NCI-H1694 treated with DMSO at 0.1 percent for 48 hours (cell line): ENCODE measurements around the gene RTN4.

Experiments
- DNase-seq: peaks from one replicate; lab custom pipeline; 2025; lab: John Stamatoyannopoulos, UW

The RTN4 gene

GRCh38 chr2:55033076-55033742 lies 17.0 kb downstream of the RTN4 start:
- no peak for DNase-seq

GRCh38 chr2:55031505-55031904 lies 18.7 kb downstream of the RTN4 start:
- DNase-seq: no peak

- DNase-seq: no peak
These were observed 19.5 kb downstream of the RTN4 start for GRCh38 chr2:55030766-55031165.

DNA sequence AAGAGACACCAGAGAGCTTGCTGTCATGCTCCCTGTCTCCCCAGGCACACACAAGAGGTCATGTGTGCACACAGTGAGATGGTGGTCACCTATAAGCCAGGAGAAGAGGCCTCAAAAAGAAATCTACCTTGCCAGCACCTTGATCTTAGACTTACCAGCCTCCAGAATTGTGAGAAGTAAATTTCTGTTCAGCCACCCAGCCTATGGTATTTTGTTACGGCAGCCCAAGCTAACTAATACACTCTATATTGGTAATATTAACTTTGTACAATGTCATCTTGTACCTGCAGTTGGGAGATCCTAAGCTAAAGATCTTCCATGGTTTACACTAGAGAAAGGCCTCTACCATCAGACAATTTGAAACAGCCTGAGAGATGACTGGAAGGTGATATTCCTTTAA lies 21.2 kb downstream of the RTN4 start:
- DNase-seq: no peak

GRCh38 chr2:55027226-55027625 lies 23.0 kb downstream of the RTN4 start:
- no peak for DNase-seq

DNA sequence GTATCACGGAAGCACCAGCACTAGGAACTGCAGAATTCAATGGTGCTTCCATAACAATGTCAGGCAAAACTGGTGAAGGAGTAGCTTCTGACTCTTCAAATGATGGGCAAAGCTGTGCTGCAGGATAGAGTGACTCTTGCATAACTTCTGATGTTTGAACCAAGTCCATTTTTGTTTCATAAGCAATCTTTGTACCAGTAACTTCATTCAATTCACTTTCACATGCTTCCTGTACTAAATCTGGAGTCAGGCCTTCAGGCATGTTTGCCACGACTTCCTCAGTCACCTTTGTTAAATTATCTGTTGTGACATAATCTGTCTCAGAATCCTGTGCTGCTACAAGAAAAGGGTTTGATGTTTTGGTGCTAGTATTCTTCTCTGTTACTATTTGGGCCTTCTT lies 24.0 kb downstream of the RTN4 start:
- no peak for DNase-seq

DNA sequence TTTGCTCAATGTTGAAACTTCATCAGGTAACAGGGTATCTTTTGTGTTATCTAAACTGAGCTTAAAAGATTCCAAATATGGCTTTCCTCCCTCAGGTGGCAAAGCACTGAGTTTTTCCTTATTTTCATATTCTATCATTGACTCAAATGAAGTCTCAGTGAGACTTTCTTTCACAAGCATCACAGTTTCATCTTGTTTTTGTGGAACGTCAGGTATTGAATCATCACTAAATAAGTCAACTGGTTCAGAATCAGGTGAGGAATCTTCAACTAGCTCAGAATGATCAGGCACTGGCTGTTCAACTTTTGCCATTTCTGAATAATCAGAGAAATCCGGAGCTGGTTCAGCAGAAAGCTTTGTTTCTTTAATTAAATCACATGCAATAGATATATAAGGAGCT lies 24.6 kb downstream of the RTN4 start:
- DNase-seq: no peak

GRCh38 chr2:55025082-55025481 lies 25.2 kb downstream of the RTN4 start:
- no peak for DNase-seq

- DNase-seq: no peak
These were observed 27.8 kb downstream of the RTN4 start for GRCh38 chr2:55022476-55022875.

- no peak for DNase-seq
These were observed 30.6 kb downstream of the RTN4 start for GRCh38 chr2:55019526-55020258.

DNA sequence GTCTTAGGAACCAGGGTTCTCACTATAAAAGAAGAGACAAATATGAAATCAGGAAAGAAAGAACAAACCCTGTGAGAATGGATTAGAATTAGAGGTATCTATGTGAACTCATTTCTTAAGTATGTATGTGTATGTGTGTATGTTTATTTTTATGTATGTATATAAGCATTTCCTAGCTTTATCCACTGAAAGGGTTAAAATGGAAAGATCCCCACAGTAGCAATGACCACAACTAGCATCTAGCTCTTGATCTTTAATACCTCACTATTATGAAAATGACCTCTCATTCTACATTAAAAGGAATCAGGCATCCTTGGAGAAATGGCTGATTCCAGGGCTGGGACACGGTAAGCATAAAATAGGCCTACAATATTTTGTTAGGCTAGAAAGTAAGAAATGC lies 31.6 kb downstream of the RTN4 start:
- no peak for DNase-seq

GRCh38 chr2:55017880-55018279 lies 32.4 kb downstream of the RTN4 start:
- no peak for DNase-seq

DNA sequence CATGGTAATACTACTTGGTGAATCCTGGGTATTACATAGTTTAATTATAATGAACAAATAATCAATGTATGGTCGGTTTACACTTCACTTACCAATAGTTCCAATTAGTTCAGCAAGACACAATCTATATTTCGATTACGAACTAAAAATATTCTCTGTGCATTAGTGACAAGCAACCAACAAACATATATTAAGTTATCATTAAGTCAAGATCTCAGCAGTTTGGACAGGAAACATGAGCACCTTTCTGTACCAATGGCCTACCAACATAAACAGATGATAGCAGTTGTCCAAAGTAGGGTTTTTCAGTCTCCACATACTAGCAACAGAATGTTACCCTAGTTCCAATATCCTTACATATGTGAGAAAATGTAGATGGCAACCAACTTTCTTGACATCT lies 32.8 kb downstream of the RTN4 start:
- no peak for DNase-seq

- DNase-seq: peak; percentile 67
These were observed 35.0 kb downstream of the RTN4 start for GRCh38 chr2:55014962-55015939.

- peak; percentile 32 for DNase-seq
These were observed 36.3 kb downstream of the RTN4 start for GRCh38 chr2:55013936-55014335.

DNA sequence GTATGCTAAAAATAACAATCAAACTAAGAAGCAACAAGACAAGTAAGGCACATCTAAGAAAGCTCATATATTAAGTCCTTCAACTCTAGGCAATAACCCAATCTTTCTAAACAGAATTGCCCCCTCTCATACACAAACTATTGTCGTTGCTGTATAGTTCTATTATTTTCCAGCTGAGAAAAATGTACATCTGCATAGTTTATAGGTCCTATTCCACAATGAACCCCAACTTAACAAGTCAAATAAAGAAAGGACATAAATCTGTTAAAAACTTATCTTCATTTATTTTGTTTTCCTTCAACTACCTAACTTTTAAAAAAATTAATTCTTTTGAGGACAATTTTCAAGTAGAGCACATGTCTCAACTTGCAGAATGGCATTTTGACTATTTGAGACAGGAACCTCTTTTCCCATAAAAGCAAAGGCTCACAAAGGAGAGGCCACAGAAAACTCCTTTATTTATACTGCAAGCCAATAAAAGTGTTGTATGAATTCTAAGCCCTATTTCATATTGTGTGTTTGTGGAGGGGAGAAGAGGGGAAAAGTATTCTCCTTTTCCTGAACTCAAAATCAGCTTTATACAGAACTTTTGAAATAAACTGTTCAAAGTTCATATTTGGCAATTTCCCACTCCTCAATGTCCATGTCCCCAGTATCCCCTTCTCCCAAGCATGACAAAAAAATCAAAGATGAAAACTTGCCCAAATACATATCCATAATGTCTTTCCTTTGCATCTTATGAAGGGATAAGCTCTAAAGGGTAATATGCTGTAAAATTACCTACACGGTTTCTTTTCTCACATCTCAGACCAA lies 37.4 kb downstream of the RTN4 start:
- no peak for DNase-seq

DNA sequence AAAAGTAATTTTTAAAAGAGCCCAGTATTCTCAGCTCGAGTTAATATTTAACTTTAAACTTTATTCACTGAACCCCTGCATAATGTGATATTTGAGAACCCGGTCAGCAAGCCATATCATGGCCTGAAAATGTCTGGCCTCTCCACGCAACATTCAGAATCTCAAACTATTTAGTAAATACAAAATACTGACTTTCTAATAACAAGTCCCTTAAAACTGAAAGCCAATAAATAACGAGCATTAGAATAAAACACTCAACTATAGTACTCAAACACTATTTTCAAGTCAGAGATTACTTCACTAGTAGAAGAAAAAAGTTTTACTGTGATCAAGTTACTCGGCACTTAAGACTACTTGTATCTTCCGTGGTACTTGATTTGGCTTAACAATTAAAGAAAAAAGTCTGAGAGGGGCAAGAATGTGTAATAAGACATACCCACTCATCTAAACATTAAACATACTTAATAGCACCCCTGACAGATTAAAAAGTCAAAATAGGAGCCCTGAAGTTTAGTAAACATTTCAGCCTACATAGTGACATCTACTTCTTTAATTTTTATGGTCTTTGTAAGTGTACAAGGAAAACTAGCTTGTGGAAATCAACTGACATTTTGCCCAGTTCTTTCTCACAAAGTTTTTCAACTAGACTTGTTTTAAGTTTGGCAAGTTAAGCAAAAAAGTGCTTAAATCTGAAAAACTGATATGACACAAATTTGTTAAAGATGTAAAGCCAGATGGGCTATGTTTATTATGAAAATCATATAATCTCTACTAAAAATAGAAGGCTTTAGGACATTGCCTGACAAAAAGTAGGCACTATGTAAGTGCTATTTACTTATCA lies 38.2 kb downstream of the RTN4 start:
- DNase-seq: no peak

DNA sequence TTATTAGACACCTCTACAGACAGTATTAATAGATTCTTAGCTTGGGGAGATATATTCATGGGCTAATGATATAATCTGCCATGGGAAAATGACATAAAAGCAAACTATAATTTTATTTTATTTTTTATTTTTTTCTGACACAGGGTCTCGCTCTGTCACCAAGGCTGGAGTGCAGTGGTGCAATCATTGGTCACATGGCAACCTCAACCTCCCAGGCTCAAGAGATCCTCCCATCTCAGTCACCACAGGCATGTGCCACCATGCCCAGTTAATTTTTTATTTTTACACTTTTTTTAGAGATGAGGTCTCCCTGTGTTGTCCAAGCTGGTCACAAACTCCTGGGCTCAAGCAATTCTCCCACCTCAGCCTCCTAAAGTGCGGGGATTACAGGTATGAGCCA lies 39.3 kb downstream of the RTN4 start:
- DNase-seq: no peak

GRCh38 chr2:55010149-55010591 lies 40.1 kb downstream of the RTN4 start:
- peak; percentile 70 for DNase-seq

- DNase-seq: peak; percentile 52
These were observed 40.8 kb downstream of the RTN4 start for GRCh38 chr2:55009277-55010060.
